ENCODE measurements around the gene CHST13. TPM values are rescaled to one million over a fixed set of nuclear protein-coding genes. Genes with fewer than 3 reads are reported as not detected.
A peak's percentile ranks its signal among the peaks of the same experiment; 100 is the strongest.

The CHST13 gene
- total and polyA plus RNA-seq, 2 of the 4 experiments (the other 2 are of a cell fraction), result not detected

GRCh38 chr3:126474498-126475412 is 49.2 kb upstream of the CHST13 start:
- CTCF ChIA-PET, result no interaction called here
- Histone ChIP-seq H3K56ac (ENCODE audit: extremely low read depth, insufficient read depth, low read length) (peak overlapping the region; percentile 26; the same call in 1 of the 2 replicates), H4K91ac (ENCODE audit: insufficient read depth, low read depth, low read length) (no peak overlapping the region), H2AK9ac (replicated peaks; ENCODE audit: low read depth, low read length, poor library complexity) (peak overlapping the region; percentile 4), H3K9ac (ENCODE audit: low read depth, low read length) (peak overlapping the region; percentile 66), H3K27me3 (ENCODE audit: control insufficient read depth, insufficient read depth, low read length) (no peaks in the 10 kb centered on the region), H3K27ac (ENCODE audit: insufficient read depth, low read length) (peak overlapping the region; percentile 46), H4K8ac (ENCODE audit: low read depth in 2 of 2, low read length in 2 of 2) (no peak overlapping the region), H3K79me1 (ENCODE audit: low read depth in 1 of 2, low read length in 2 of 2) (peaks cover 37 to 50% of the 10 kb centered on the region in 2 experiments), H2AFZ (replicated peaks; ENCODE audit: low read length, poor library complexity) (peak overlapping the region; percentile 82), H3K4me2 (ENCODE audit: low read depth, low read length) (peak overlapping the region; percentile 99), H3K36me3 (ENCODE audit: control insufficient read depth, insufficient read depth, low read length) (peaks cover 17% of the 10 kb centered on the region), H2BK120ac (ENCODE audit: low read depth, low read length) (no peak overlapping the region), H2BK5ac (ENCODE audit: low read depth, low read length, poor library complexity, severe bottlenecking) (no peak overlapping the region), H3K18ac (ENCODE audit: low read depth, low read length) (no peak overlapping the region), H3K9me3 (ENCODE audit: control insufficient read depth, insufficient read depth, low read length) (no peaks in the 10 kb centered on the region), H2AK5ac (ENCODE audit: low read depth, low read length) (peak overlapping the region; percentile 24; the same call in 1 of the 2 replicates), H3K4me3 (ENCODE audit: insufficient read depth, low read depth, low read length) (peak overlapping the region; percentile 77), H2BK15ac (ENCODE audit: low read depth, low read length) (no peak overlapping the region), H3K14ac (replicated peaks; ENCODE audit: low read depth, low read length) (peak overlapping the region; percentile 45; the same call in 1 of the 2 replicates), H3K4me1 (ENCODE audit: control insufficient read depth, insufficient read depth, low read length) (peaks cover 16% of the 10 kb centered on the region), H4K20me1 (ENCODE audit: insufficient read depth, low read length) (peaks cover 38% of the 10 kb centered on the region), H3K23ac (ENCODE audit: low read depth, low read length) (peak overlapping the region; percentile 68), H2BK20ac (ENCODE audit: low read depth, low read length) (no peak overlapping the region), H3K4ac (ENCODE audit: low read depth, low read length) (peak overlapping the region; percentile 20; the same call in 1 of the 2 replicates), H3K9me1 (ENCODE audit: insufficient read depth, low read length) (peaks cover 26% of the 10 kb centered on the region), H4K5ac (ENCODE audit: low read depth, low read length) (no peak overlapping the region)
- in situ Hi-C loops (cut with MboI; ENCODE audit: low sequenced_read_pairs), result no loop called here
- ATAC-seq (ENCODE audit: low read depth) (peak; percentile 0), DNase-seq (peak; percentile 35)
- WGBS, 2 experiments (ENCODE audit: extremely low coverage in 2 of 2, insufficient read length in 1 of 2), result 5% methylated on average over 41 of the region's 72 CpGs; no CpG with 5 or more reads in 1 of the 2 experiments
- POLR2A ChIA-PET (ENCODE audit: unreplicated experiment), result no interaction called here
- no TSS peak for BruUV-seq (replicated peaks)
- dilution Hi-C loops (cut with HindIII; ENCODE audit: low sequenced_read_pairs, unreplicated experiment), result no loop called here
- intact Hi-C loops (cut with micrococcal nuclease), result loop anchor here (5.0 to 10.0 kb wide), 2 partner anchors 217 to 340 kb away; no protein-coding TSS in a partner anchor
- TF ChIP-seq CTCF (conservative IDR thresholded peaks at IDR 0.05; ENCODE audit: low read depth, low read length) (no peak), RCOR1 (IDR thresholded peaks at IDR 0.05; ENCODE audit: insufficient replicate concordance, low read length) (no peak), MXI1 (IDR thresholded peaks at IDR 0.05; ENCODE audit: borderline replicate concordance, low read depth, low read length) (no peak), SMC3 (IDR thresholded peaks at IDR 0.05; ENCODE audit: low read depth, low read length) (no peak), RAD21 (IDR thresholded peaks at IDR 0.05; ENCODE audit: low read length) (no peak), RFX5 (IDR thresholded peaks at IDR 0.05; ENCODE audit: low read depth, low read length) (no peak), CEBPB (IDR thresholded peaks at IDR 0.05; ENCODE audit: low read depth, low read length) (no peak), NFE2L2 (IDR thresholded peaks at IDR 0.05; ENCODE audit: low read depth, low read length) (no peak), MAFK (IDR thresholded peaks at IDR 0.05; ENCODE audit: low read depth, low read length) (no peak), MAZ (IDR thresholded peaks at IDR 0.05; ENCODE audit: borderline replicate concordance, low read depth, low read length) (no peak), USF2 (IDR thresholded peaks at IDR 0.05; ENCODE audit: low read depth, low read length) (no peak), CHD1 (IDR thresholded peaks at IDR 0.05; ENCODE audit: low read depth, low read length) (no peak; the same call in 1 of the 2 replicates), FOS (IDR thresholded peaks at IDR 0.05; ENCODE audit: low read depth, low read length) (no peak), BHLHE40 (IDR thresholded peaks at IDR 0.05; ENCODE audit: low read depth, low read length) (no peak)
